ENCODE results near the gene POLR3H.

DNA sequence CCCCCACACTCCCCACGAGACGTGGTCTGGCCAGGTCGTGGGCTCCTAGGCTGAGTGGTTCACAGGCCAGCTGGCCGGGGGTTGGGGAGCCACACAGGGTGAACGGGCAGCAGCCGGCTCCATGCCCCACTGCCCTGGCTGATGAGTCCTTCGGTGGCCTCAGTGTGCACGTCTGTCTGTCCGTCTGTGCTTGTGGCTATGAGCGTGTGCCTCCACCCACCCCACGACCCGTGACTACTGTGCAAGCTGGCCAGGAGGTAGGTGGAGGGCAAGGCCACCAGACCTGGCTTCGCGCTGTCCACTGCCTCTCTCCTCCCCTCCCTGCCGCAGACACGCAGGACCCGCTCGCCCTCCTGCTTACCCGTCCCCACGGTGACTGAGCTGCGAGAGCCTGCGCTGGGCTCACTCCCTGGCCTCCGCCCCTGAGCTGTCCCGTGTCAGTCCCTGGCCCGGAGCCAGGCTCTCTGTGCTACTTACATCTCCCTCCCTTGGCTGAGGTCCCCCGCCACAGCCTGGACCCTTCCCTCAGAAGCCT is 30.6 kb upstream of the POLR3H start:
- no peak for TF ChIP-seq IKZF3 (tag by site-specific recombination; IDR thresholded peaks at IDR 0.05)
- no peak for TF ChIP-seq ZNF157 (tag by site-specific recombination; IDR thresholded peaks at IDR 0.05)
- no peak for TF ChIP-seq ZNF335 (tag by site-specific recombination; conservative IDR thresholded peaks at IDR 0.05)
- TF ChIP-seq, protein P1, sequence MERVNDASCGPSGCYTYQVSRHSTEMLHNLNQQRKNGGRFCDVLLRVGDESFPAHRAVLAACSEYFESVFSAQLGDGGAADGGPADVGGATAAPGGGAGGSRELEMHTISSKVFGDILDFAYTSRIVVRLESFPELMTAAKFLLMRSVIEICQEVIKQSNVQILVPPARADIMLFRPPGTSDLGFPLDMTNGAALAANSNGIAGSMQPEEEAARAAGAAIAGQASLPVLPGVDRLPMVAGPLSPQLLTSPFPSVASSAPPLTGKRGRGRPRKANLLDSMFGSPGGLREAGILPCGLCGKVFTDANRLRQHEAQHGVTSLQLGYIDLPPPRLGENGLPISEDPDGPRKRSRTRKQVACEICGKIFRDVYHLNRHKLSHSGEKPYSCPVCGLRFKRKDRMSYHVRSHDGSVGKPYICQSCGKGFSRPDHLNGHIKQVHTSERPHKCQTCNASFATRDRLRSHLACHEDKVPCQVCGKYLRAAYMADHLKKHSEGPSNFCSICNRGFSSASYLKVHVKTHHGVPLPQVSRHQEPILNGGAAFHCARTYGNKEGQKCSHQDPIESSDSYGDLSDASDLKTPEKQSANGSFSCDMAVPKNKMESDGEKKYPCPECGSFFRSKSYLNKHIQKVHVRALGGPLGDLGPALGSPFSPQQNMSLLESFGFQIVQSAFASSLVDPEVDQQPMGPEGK (tag by site-specific recombination; IDR thresholded peaks at IDR 0.05): no peak
- TF ChIP-seq, protein P2, sequence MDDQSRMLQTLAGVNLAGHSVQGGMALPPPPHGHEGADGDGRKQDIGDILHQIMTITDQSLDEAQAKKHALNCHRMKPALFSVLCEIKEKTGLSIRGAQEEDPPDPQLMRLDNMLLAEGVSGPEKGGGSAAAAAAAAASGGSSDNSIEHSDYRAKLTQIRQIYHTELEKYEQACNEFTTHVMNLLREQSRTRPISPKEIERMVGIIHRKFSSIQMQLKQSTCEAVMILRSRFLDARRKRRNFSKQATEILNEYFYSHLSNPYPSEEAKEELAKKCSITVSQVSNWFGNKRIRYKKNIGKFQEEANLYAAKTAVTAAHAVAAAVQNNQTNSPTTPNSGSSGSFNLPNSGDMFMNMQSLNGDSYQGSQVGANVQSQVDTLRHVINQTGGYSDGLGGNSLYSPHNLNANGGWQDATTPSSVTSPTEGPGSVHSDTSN (CRISPR knock-in tag; IDR thresholded peaks at IDR 0.05): no peak
- no peak for TF ChIP-seq ZNF302 (tag by site-specific recombination; IDR thresholded peaks at IDR 0.05; ENCODE audit: low read depth)
- TF ChIP-seq, protein P3, sequence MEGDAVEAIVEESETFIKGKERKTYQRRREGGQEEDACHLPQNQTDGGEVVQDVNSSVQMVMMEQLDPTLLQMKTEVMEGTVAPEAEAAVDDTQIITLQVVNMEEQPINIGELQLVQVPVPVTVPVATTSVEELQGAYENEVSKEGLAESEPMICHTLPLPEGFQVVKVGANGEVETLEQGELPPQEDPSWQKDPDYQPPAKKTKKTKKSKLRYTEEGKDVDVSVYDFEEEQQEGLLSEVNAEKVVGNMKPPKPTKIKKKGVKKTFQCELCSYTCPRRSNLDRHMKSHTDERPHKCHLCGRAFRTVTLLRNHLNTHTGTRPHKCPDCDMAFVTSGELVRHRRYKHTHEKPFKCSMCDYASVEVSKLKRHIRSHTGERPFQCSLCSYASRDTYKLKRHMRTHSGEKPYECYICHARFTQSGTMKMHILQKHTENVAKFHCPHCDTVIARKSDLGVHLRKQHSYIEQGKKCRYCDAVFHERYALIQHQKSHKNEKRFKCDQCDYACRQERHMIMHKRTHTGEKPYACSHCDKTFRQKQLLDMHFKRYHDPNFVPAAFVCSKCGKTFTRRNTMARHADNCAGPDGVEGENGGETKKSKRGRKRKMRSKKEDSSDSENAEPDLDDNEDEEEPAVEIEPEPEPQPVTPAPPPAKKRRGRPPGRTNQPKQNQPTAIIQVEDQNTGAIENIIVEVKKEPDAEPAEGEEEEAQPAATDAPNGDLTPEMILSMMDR (tag by site-specific recombination; IDR thresholded peaks at IDR 0.05): no peak
- no peak for TF ChIP-seq SP2 (tag by site-specific recombination; IDR thresholded peaks at IDR 0.05)
- no peak for TF ChIP-seq YY1 (tag by site-specific recombination; IDR thresholded peaks at IDR 0.05)
- no peak for TF ChIP-seq ZNF416 (tag by site-specific recombination; IDR thresholded peaks at IDR 0.05)
- TF ChIP-seq, protein P4, sequence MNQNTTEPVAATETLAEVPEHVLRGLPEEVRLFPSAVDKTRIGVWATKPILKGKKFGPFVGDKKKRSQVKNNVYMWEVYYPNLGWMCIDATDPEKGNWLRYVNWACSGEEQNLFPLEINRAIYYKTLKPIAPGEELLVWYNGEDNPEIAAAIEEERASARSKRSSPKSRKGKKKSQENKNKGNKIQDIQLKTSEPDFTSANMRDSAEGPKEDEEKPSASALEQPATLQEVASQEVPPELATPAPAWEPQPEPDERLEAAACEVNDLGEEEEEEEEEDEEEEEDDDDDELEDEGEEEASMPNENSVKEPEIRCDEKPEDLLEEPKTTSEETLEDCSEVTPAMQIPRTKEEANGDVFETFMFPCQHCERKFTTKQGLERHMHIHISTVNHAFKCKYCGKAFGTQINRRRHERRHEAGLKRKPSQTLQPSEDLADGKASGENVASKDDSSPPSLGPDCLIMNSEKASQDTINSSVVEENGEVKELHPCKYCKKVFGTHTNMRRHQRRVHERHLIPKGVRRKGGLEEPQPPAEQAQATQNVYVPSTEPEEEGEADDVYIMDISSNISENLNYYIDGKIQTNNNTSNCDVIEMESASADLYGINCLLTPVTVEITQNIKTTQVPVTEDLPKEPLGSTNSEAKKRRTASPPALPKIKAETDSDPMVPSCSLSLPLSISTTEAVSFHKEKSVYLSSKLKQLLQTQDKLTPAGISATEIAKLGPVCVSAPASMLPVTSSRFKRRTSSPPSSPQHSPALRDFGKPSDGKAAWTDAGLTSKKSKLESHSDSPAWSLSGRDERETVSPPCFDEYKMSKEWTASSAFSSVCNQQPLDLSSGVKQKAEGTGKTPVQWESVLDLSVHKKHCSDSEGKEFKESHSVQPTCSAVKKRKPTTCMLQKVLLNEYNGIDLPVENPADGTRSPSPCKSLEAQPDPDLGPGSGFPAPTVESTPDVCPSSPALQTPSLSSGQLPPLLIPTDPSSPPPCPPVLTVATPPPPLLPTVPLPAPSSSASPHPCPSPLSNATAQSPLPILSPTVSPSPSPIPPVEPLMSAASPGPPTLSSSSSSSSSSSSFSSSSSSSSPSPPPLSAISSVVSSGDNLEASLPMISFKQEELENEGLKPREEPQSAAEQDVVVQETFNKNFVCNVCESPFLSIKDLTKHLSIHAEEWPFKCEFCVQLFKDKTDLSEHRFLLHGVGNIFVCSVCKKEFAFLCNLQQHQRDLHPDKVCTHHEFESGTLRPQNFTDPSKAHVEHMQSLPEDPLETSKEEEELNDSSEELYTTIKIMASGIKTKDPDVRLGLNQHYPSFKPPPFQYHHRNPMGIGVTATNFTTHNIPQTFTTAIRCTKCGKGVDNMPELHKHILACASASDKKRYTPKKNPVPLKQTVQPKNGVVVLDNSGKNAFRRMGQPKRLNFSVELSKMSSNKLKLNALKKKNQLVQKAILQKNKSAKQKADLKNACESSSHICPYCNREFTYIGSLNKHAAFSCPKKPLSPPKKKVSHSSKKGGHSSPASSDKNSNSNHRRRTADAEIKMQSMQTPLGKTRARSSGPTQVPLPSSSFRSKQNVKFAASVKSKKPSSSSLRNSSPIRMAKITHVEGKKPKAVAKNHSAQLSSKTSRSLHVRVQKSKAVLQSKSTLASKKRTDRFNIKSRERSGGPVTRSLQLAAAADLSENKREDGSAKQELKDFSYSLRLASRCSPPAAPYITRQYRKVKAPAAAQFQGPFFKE (tag by site-specific recombination; IDR thresholded peaks at IDR 0.05; ENCODE audit: borderline replicate concordance): no peak
- TF ChIP-seq, protein P5, sequence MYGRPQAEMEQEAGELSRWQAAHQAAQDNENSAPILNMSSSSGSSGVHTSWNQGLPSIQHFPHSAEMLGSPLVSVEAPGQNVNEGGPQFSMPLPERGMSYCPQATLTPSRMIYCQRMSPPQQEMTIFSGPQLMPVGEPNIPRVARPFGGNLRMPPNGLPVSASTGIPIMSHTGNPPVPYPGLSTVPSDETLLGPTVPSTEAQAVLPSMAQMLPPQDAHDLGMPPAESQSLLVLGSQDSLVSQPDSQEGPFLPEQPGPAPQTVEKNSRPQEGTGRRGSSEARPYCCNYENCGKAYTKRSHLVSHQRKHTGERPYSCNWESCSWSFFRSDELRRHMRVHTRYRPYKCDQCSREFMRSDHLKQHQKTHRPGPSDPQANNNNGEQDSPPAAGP (tag by site-specific recombination; IDR thresholded peaks at IDR 0.05): no peak
- TF ChIP-seq ZNF423 (tag by site-specific recombination; IDR thresholded peaks at IDR 0.05): no peak
- TF ChIP-seq ZNF274 (IDR thresholded peaks at IDR 0.05; ENCODE audit: low read length): no peak
- no peak for TF ChIP-seq ZNF274 (tag by site-specific recombination; IDR thresholded peaks at IDR 0.05; ENCODE audit: borderline replicate concordance)
